HepG2 (cell line): ENCODE data around the gene BEST2. TPM values are rescaled to one million over a fixed set of nuclear protein-coding genes. Genes with fewer than 3 reads are reported as not detected.
A peak's percentile ranks its signal among the peaks of the same experiment; 100 is the strongest.

Experiments
- ADNP ChIP-seq: sonication (generic); formaldehyde crosslinking; IDR thresholded peaks from 2 replicates; pipeline ENCODE4 v1.4.0; 2020; ENCODE audit warnings: missing genetic modification reagents
- AKAP8 ChIP-seq: sonication (generic); formaldehyde crosslinking; IDR thresholded peaks from 2 replicates; pipeline ENCODE4 v1.5.1; 2020; ENCODE audit warnings: mild to moderate bottlenecking, missing genetic modification reagents
- ASH2L ChIP-seq: fragments of 300-600, 200-600 bp; sonication (generic); IDR thresholded peaks from 2 replicates; pipeline ENCODE4 v1.7.0; 2017; ENCODE audit warnings: low read depth, mild to moderate bottlenecking, moderate library complexity, mixed read lengths, low read length; ENCODE audit not compliant: insufficient read length
- ATF7 ChIP-seq, 2 experiments: fragments of 450-650 bp in 1 of 2; sonication (generic) in 1 of 2; formaldehyde crosslinking in 1 of 2; IDR thresholded peaks; 2 replicates each; pipeline versions ENCODE4 v1.4.0 to v1.6.1; 2016 to 2020; ENCODE audit warnings: antibody characterized with exemption in 1 of 2, mild to moderate bottlenecking in 1 of 2, missing genetic modification reagents in 1 of 2
- ATRX ChIP-seq: sonication (generic); formaldehyde crosslinking; IDR thresholded peaks from 2 replicates; pipeline ENCODE4 v1.4.0; 2020; ENCODE audit warnings: missing genetic modification reagents, borderline replicate concordance
- CBFB ChIP-seq: sonication (generic); formaldehyde crosslinking; IDR thresholded peaks from 2 replicates; pipeline ENCODE4 v1.4.0; 2020; ENCODE audit warnings: missing genetic modification reagents
- CEBPB ChIP-seq: IDR thresholded peaks from 2 replicates; pipeline ENCODE4 v1.6.1; 2011; ENCODE audit warnings: low read depth, low read length, improper control_type of control experiment, borderline replicate concordance
- FOXA3 ChIP-seq: IDR thresholded peaks from 2 replicates; pipeline ENCODE4 v1.6.1; 2016; ENCODE audit warnings: missing genetic modification reagents, missing compliant biosample characterization
- HMG20A ChIP-seq: IDR thresholded peaks from 2 replicates; pipeline ENCODE4 v1.6.1; 2016; ENCODE audit warnings: borderline replicate concordance
- MEIS2 ChIP-seq: sonication (generic); formaldehyde crosslinking; IDR thresholded peaks from 2 replicates; pipeline ENCODE4 v1.9.0; 2021; ENCODE audit warnings: mild to moderate bottlenecking, missing genetic modification reagents
- MLLT10 ChIP-seq: sonication (generic); formaldehyde crosslinking; IDR thresholded peaks from 2 replicates; pipeline ENCODE4 v1.4.0; 2020; ENCODE audit warnings: missing genetic modification reagents
- SATB2 ChIP-seq: sonication (generic); formaldehyde crosslinking; IDR thresholded peaks from 2 replicates; pipeline ENCODE4 v1.5.0; 2020; ENCODE audit warnings: missing genetic modification reagents
- SCMH1 ChIP-seq: sonication (generic); formaldehyde crosslinking; IDR thresholded peaks from 2 replicates; pipeline ENCODE4 v1.9.0; 2021; ENCODE audit warnings: missing genetic modification reagents, mild to moderate bottlenecking, borderline replicate concordance
- SKI ChIP-seq: fragments of 450-650 bp; IDR thresholded peaks from one replicate; pipeline ENCODE4 v1.6.1; 2018; ENCODE audit warnings: mild to moderate bottlenecking; ENCODE audit not compliant: partially characterized antibody
- SMAD9 ChIP-seq: sonication (generic); formaldehyde crosslinking; IDR thresholded peaks from 2 replicates; pipeline ENCODE4 v1.5.1; 2020; ENCODE audit warnings: mild to moderate bottlenecking, missing genetic modification reagents
- SNAI1 ChIP-seq: sonication (generic); formaldehyde crosslinking; IDR thresholded peaks from 2 replicates; pipeline ENCODE4 v1.5.0; 2020; ENCODE audit warnings: mild to moderate bottlenecking, missing genetic modification reagents, borderline replicate concordance
- SRSF1 ChIP-seq: fragments of 200-400 bp; formaldehyde crosslinking; optimal IDR thresholded peaks from 2 replicates; pipeline ENCODE3; 2017; ENCODE audit warnings: mild to moderate bottlenecking, low read depth, low read length, moderate library complexity
- TARDBP ChIP-seq: sonication (generic); formaldehyde crosslinking; IDR thresholded peaks from 2 replicates; pipeline ENCODE4 v1.8.0; 2022; ENCODE audit warnings: mild to moderate bottlenecking, missing genetic modification reagents
- ZMAT3 ChIP-seq: sonication (generic); formaldehyde crosslinking; conservative IDR thresholded peaks from 2 replicates; pipeline ENCODE4 v1.7.0; 2021; ENCODE audit warnings: missing genetic modification reagents
- ZNF329 ChIP-seq: sonication (generic); formaldehyde crosslinking; IDR thresholded peaks from 2 replicates; pipeline ENCODE4 v1.9.0; 2021; ENCODE audit warnings: low read depth, mild to moderate bottlenecking, missing genetic modification reagents
- ZNF34 ChIP-seq: sonication (generic); formaldehyde crosslinking; IDR thresholded peaks from 2 replicates; pipeline ENCODE4 v1.4.0; 2020; ENCODE audit warnings: mild to moderate bottlenecking, missing genetic modification reagents, borderline replicate concordance
- ZNF816 ChIP-seq: sonication (generic); formaldehyde crosslinking; IDR thresholded peaks from 2 replicates; pipeline ENCODE4 v1.8.0; 2022; ENCODE audit warnings: missing genetic modification reagents, mild to moderate bottlenecking, borderline replicate concordance
- polyA plus RNA-seq, 8 experiments: library from polyadenylated mRNA; depleted of rRNA in 3 of 8; stranded (reverse) in 7 of 8; unstranded in 1 of 8; fragments of >200 nt; fragmentation: Illumina TruSeq in 4 of 8; extraction: Trizol in 4 of 8; gene quantifications; 2 replicates each; pipeline versions ENCODE4 v1.2.1 to v1.2.3, GENCODE V29; 2011 to 2016; ENCODE audit warnings: low read depth in 4 of 8, missing spikeins in 1 of 8, mixed read lengths in 1 of 8; ENCODE audit not compliant: insufficient read depth in 1 of 8
- total RNA-seq, 5 experiments: library from RNA; depleted of rRNA; stranded (reverse); fragments of >200 nt; fragmentation: Illumina TruSeq; extraction: Trizol; gene quantifications; 2 replicates each; pipeline ENCODE4 v1.2.3, GENCODE V29; 2016; ENCODE audit warnings: low read depth in 1 of 5
- TF ChIP-seq, protein P1 (sequence below): IDR thresholded peaks from 2 replicates; pipeline ENCODE4 v1.6.1; 2012; ENCODE audit warnings: low read depth, low read length, improper control_type of control experiment
- TF ChIP-seq, protein P2 (sequence below): sonication (generic); formaldehyde crosslinking; conservative IDR thresholded peaks from 2 replicates; pipeline ENCODE4 v1.5.0; 2020; ENCODE audit warnings: missing genetic modification reagents
- TF ChIP-seq, protein P3 (sequence below): sonication (generic); formaldehyde crosslinking; IDR thresholded peaks from 2 replicates; pipeline ENCODE4 v1.4.0; 2020; ENCODE audit warnings: missing genetic modification reagents
- TF ChIP-seq, protein P4 (sequence below): sonication (generic); formaldehyde crosslinking; IDR thresholded peaks from 2 replicates; pipeline ENCODE4 v1.8.1; 2023; ENCODE audit warnings: mild to moderate bottlenecking, missing genetic modification reagents, borderline replicate concordance

BEST2 gene
- total and polyA plus RNA-seq, 2 of the 13 experiments (the other 11 are each of a cell fraction or from before 2014, with no cell fraction given): not detected

DNA sequence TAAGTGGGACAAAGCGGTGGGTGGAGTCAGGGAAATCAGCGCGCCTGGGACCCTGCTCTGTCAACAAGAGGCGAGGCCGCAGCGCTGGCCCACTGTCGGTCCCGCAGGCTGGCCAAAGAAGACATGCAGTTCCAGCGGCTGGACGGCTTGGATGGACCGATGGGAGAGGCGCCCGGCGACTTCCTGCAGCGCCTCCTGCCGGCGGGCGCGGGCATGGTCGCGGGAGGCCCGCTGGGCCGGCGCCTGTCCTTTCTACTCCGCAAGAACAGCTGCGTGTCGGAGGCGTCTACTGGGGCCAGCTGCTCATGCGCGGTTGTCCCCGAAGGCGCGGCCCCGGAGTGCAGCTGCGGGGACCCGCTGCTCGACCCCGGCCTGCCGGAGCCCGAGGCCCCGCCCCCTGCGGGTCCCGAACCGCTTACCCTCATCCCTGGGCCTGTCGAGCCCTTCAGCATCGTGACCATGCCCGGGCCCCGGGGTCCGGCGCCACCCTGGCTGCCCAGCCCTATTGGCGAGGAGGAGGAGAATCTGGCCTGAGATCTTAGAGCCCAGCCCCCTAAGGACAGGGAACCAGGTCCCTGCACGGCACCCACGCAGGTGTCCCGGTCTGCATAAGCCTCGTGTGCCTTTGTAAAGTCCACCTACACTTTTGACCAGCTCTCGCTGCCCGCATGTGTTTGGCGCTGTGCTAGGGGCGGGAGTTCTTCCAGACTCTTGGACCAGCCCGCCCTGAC, 6.1 kb downstream of the BEST2 start (continued):
- 0 out of 2 replicates have a peak, but pooled peaks have one; percentile 35 for TF ChIP-seq ZMAT3 (CRISPR knock-in tag)
- TF ChIP-seq SNAI1 (CRISPR knock-in tag): no peak
- TF ChIP-seq HMG20A (CRISPR knock-in tag): no peak
- TF ChIP-seq AKAP8: peak; percentile 68
- no peak for TF ChIP-seq SATB2
- no peak for TF ChIP-seq ZNF329 (CRISPR knock-in tag)
- TF ChIP-seq ATRX: no peak
- TF ChIP-seq ASH2L: no peak
- no peak for TF ChIP-seq CBFB (CRISPR knock-in tag)
- TF ChIP-seq, protein P1, sequence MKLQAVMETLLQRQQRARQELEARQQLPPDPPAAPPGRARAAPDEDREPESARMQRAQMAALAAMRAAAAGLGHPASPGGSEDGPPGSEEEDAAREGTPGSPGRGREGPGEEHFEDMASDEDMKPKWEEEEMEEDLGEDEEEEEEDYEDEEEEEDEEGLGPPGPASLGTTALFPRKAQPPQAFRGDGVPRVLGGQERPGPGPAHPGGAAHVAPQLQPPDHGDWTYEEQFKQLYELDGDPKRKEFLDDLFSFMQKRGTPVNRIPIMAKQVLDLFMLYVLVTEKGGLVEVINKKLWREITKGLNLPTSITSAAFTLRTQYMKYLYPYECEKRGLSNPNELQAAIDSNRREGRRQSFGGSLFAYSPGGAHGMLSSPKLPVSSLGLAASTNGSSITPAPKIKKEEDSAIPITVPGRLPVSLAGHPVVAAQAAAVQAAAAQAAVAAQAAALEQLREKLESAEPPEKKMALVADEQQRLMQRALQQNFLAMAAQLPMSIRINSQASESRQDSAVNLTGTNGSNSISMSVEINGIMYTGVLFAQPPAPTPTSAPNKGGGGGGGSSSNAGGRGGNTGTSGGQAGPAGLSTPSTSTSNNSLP: no peak
- no peak for TF ChIP-seq ZNF816 (CRISPR knock-in tag)
- TF ChIP-seq SCMH1 (CRISPR knock-in tag): no peak
- peak; percentile 69; the same call in 1 of the 2 replicates for TF ChIP-seq FOXA3
- 0 out of 2 replicates have a peak, but pooled peaks have one; percentile 28 for TF ChIP-seq ADNP
- no peak for TF ChIP-seq ATF7 (IDR thresholded peaks at IDR 0.05)
- no peak for TF ChIP-seq ATF7 (CRISPR knock-in tag; IDR thresholded peaks at IDR 0.05)
- no peak for TF ChIP-seq CEBPB
- TF ChIP-seq SKI: peak; percentile 35
- TF ChIP-seq, protein P2, sequence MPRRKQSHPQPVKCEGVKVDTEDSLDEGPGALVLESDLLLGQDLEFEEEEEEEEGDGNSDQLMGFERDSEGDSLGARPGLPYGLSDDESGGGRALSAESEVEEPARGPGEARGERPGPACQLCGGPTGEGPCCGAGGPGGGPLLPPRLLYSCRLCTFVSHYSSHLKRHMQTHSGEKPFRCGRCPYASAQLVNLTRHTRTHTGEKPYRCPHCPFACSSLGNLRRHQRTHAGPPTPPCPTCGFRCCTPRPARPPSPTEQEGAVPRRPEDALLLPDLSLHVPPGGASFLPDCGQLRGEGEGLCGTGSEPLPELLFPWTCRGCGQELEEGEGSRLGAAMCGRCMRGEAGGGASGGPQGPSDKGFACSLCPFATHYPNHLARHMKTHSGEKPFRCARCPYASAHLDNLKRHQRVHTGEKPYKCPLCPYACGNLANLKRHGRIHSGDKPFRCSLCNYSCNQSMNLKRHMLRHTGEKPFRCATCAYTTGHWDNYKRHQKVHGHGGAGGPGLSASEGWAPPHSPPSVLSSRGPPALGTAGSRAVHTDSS (CRISPR knock-in tag): no peak
- no peak for TF ChIP-seq SRSF1
- no peak for TF ChIP-seq ZNF34 (CRISPR knock-in tag)
- TF ChIP-seq, protein P3, sequence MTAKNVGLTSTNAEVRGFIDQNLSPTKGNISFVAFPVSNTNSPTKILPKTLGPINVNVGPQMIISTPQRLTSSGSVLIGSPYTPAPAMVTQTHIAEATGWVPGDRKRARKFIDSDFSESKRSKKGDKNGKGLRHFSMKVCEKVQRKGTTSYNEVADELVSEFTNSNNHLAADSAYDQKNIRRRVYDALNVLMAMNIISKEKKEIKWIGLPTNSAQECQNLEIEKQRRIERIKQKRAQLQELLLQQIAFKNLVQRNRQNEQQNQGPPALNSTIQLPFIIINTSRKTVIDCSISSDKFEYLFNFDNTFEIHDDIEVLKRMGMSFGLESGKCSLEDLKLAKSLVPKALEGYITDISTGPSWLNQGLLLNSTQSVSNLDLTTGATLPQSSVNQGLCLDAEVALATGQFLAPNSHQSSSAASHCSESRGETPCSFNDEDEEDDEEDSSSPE (CRISPR knock-in tag): peak; percentile 29; the same call in 1 of the 2 replicates
- TF ChIP-seq MLLT10: no peak
- TF ChIP-seq MEIS2: no peak
- no peak for TF ChIP-seq TARDBP
- TF ChIP-seq, protein P4, sequence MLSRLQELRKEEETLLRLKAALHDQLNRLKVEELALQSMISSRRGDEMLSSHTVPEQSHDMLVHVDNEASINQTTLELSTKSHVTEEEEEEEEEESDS: no peak
- no peak for TF ChIP-seq SMAD9
